HEK293 (cell line): ENCODE measurements around the gene PCSK6.

Source experiments
- GFI1B ChIP-seq: fragments of 450-650 bp; formaldehyde crosslinking; IDR thresholded peaks from 2 replicates; pipeline ENCODE4 v1.5.1; 2016; ENCODE audit warnings: missing biosample characterization, missing genetic modification characterization
- GLIS2 ChIP-seq: fragments of 450-650 bp; formaldehyde crosslinking; IDR thresholded peaks from 2 replicates; pipeline ENCODE4 v1.5.1; 2016; ENCODE audit warnings: missing biosample characterization, missing genetic modification characterization
- IKZF3 ChIP-seq: fragments of 450-650 bp; IDR thresholded peaks from 2 replicates; pipeline ENCODE4 v1.5.0; 2018; ENCODE audit warnings: missing biosample characterization, mild to moderate bottlenecking, missing genetic modification characterization, moderate library complexity
- KLF10 ChIP-seq: fragments of 450-650 bp; IDR thresholded peaks from 2 replicates; pipeline ENCODE4 v1.5.1; 2018; ENCODE audit warnings: missing biosample characterization, mild to moderate bottlenecking, missing genetic modification characterization
- KLF9 ChIP-seq: fragments of 450-650 bp; formaldehyde crosslinking; IDR thresholded peaks from 2 replicates; pipeline ENCODE4 v1.5.1; 2016; ENCODE audit warnings: missing biosample characterization, missing genetic modification characterization, low read depth
- MYNN ChIP-seq: fragments of 450-650 bp; formaldehyde crosslinking; IDR thresholded peaks from 2 replicates; pipeline ENCODE4 v1.5.1; 2016; ENCODE audit warnings: missing biosample characterization, missing genetic modification characterization, borderline replicate concordance
- MZF1 ChIP-seq: fragments of 450-650 bp; formaldehyde crosslinking; IDR thresholded peaks from 2 replicates; pipeline ENCODE4 v1.5.1; 2017; ENCODE audit warnings: missing biosample characterization, missing genetic modification characterization, borderline replicate concordance
- OVOL3 ChIP-seq: fragments of 450-650 bp; formaldehyde crosslinking; IDR thresholded peaks from 2 replicates; pipeline ENCODE4 v1.5.1; 2016; ENCODE audit warnings: missing biosample characterization, missing genetic modification characterization
- PRDM10 ChIP-seq: fragments of 450-650 bp; formaldehyde crosslinking; IDR thresholded peaks from 2 replicates; pipeline ENCODE4 v1.5.1; 2016; ENCODE audit warnings: missing biosample characterization, missing genetic modification characterization
- YY2 ChIP-seq: fragments of 450-650 bp; formaldehyde crosslinking; IDR thresholded peaks from 2 replicates; pipeline ENCODE4 v1.5.1; 2016; ENCODE audit warnings: missing biosample characterization, missing genetic modification characterization
- ZBTB49 ChIP-seq: fragments of 450-650 bp; formaldehyde crosslinking; IDR thresholded peaks from 2 replicates; pipeline ENCODE4 v1.5.1; 2016; ENCODE audit warnings: missing biosample characterization, missing genetic modification characterization, low read depth
- ZFP37 ChIP-seq: fragments of 450-650 bp; formaldehyde crosslinking; IDR thresholded peaks from 2 replicates; pipeline ENCODE4 v1.5.1; 2016; ENCODE audit warnings: missing biosample characterization, missing genetic modification characterization
- ZNF140 ChIP-seq: fragments of 450-650 bp; formaldehyde crosslinking; IDR thresholded peaks from 2 replicates; pipeline ENCODE4 v1.5.1; 2016; ENCODE audit warnings: missing biosample characterization, missing genetic modification characterization
- ZNF146 ChIP-seq: fragments of 450-650 bp; formaldehyde crosslinking; IDR thresholded peaks from 2 replicates; pipeline ENCODE4 v1.5.1; 2016; ENCODE audit warnings: missing biosample characterization, missing genetic modification characterization
- ZNF148 ChIP-seq: fragments of 450-650 bp; formaldehyde crosslinking; IDR thresholded peaks from 2 replicates; pipeline ENCODE4 v1.5.0; 2017; ENCODE audit warnings: missing biosample characterization, missing genetic modification characterization, borderline replicate concordance
- ZNF223 ChIP-seq: fragments of 450-650 bp; formaldehyde crosslinking; IDR thresholded peaks from 2 replicates; pipeline ENCODE4 v1.5.1; 2016; ENCODE audit warnings: missing biosample characterization, missing genetic modification characterization
- ZNF391 ChIP-seq: fragments of 450-650 bp; formaldehyde crosslinking; IDR thresholded peaks from 2 replicates; pipeline ENCODE4 v1.5.1; 2016; ENCODE audit warnings: low read depth, missing biosample characterization, missing genetic modification characterization, borderline replicate concordance
- ZNF433 ChIP-seq: fragments of 450-650 bp; formaldehyde crosslinking; IDR thresholded peaks from 2 replicates; pipeline ENCODE4 v1.5.1; 2016; ENCODE audit warnings: missing biosample characterization, missing genetic modification characterization, low read depth
- ZNF513 ChIP-seq: fragments of 450-650 bp; IDR thresholded peaks from 2 replicates; pipeline ENCODE4 v1.5.1; 2018; ENCODE audit warnings: missing biosample characterization, missing genetic modification characterization
- ZNF529 ChIP-seq: fragments of 450-650 bp; formaldehyde crosslinking; IDR thresholded peaks from 2 replicates; pipeline ENCODE4 v1.5.1; 2017; ENCODE audit warnings: missing genetic modification characterization, missing biosample characterization; ENCODE audit not compliant: insufficient replicate concordance
- ZNF555 ChIP-seq: fragments of 450-650 bp; formaldehyde crosslinking; conservative IDR thresholded peaks from 2 replicates; pipeline ENCODE4 v1.5.1; 2017; ENCODE audit warnings: missing biosample characterization, mild to moderate bottlenecking, missing genetic modification characterization, inconsistent platforms
- ZNF580 ChIP-seq: fragments of 450-650 bp; formaldehyde crosslinking; IDR thresholded peaks from 2 replicates; pipeline ENCODE4 v1.5.1; 2016; ENCODE audit warnings: missing biosample characterization, missing genetic modification characterization
- ZNF626 ChIP-seq: fragments of 450-650 bp; sonication (Bioruptor Pico); formaldehyde crosslinking; IDR thresholded peaks from 2 replicates; pipeline ENCODE4 v1.5.1; 2018; ENCODE audit warnings: missing biosample characterization, missing genetic modification characterization, inconsistent platforms
- ZNF660 ChIP-seq: fragments of 450-650 bp; IDR thresholded peaks from 2 replicates; pipeline ENCODE4 v1.5.1; 2018; ENCODE audit warnings: missing biosample characterization, mild to moderate bottlenecking, missing genetic modification characterization
- ZNF664 ChIP-seq: fragments of 450-650 bp; formaldehyde crosslinking; IDR thresholded peaks from 2 replicates; pipeline ENCODE4 v1.5.1; 2016; ENCODE audit warnings: missing biosample characterization, missing genetic modification characterization
- ZNF692 ChIP-seq: fragments of 450-650 bp; formaldehyde crosslinking; IDR thresholded peaks from 2 replicates; pipeline ENCODE4 v1.5.1; 2016; ENCODE audit warnings: missing biosample characterization, missing genetic modification characterization
- ZNF843 ChIP-seq: fragments of 450-650 bp; formaldehyde crosslinking; IDR thresholded peaks from 2 replicates; pipeline ENCODE4 v1.5.1; 2016; ENCODE audit warnings: missing biosample characterization, missing genetic modification characterization

Gene PCSK6

GRCh38 chr15:101294731-101295606 lies 194.5 kb downstream of the PCSK6 start, which contains the start of gene SNRPA1 (continued):
- TF ChIP-seq GLIS2 (tag by site-specific recombination) (peak; percentile 78), GFI1B (tag by site-specific recombination) (no peak), ZNF580 (no peak), KLF9 (peak; percentile 98), ZNF626 (tag by site-specific recombination) (no peak), ZNF146 (tag by site-specific recombination) (peak; percentile 33), OVOL3 (no peak), ZFP37 (tag by site-specific recombination) (no peak), KLF10 (peak; percentile 90), IKZF3 (no peak), ZNF664 (tag by site-specific recombination) (no peak), ZNF513 (tag by site-specific recombination) (no peak), MZF1 (peak; percentile 22; the same call in 1 of the 2 replicates), YY2 (tag by site-specific recombination) (no peak), ZNF140 (tag by site-specific recombination) (no peak), ZBTB49 (no peak), ZNF555 (tag by site-specific recombination) (no peak), ZNF529 (tag by site-specific recombination) (no peak), ZNF433 (tag by site-specific recombination) (no peak), MYNN (tag by site-specific recombination) (no peak), ZNF148 (no peak), ZNF692 (tag by site-specific recombination) (peak; percentile 65), PRDM10 (tag by site-specific recombination) (peak; percentile 77), ZNF391 (tag by site-specific recombination) (peak; percentile 73; the same call in 1 of the 2 replicates), ZNF223 (tag by site-specific recombination) (no peak), ZNF843 (peak; percentile 46; the same call in 1 of the 2 replicates), ZNF660 (tag by site-specific recombination) (peak; percentile 21; the same call in 1 of the 2 replicates)
